ENCODE data around the gene OPA1. TPM values are rescaled to one million over a fixed set of nuclear protein-coding genes. Genes with fewer than 3 reads are reported as not detected.
"Not testable (repeated sequence)": the region's sequence is repeated elsewhere in the genome, so short reads cannot be mapped to it uniquely, and the experiment has no call there.

Gene OPA1
- total RNA-seq, 2 donors from 2014 or later = 20.8 to 45.8 TPM

DNA sequence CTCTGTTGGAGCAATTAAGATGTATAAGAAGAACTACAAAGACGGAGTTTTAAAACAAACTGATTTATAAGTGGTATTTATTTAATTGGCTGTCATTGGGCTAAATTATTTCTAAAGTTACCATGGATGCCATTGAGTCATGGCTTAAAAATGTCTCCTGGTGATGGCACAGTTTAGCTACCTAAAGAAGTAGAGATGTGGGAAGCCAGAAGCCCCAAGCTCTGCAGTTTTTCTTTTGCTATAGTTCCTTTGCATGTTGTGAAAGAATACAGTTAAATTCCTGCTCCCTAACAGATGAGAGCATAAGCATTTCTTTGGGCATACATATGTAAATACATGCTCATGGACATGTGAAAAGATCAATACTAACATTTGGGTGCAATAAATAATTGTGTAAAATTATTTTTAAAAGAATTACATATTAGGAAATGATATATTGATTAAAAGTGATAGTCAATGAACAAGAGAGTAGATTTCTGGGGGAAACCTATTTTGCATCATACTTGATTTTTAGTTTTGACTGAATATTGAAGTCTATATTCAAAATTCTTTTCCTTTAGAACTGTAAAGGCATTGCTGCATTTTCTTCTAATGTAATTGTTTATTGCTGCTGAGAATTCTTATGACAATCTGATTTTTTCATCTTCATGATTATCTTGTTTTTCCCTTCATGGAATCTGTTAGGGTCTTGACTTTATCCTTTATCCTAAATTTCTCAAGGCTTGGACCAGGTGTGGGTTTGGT is 2.1 kb downstream of the OPA1 start:
- WGBS, 2 donors = 75 to 77% methylated on average over 1 of the region's 1 CpG
- Histone ChIP-seq H3K9me3 (no peaks in the 10 kb centered on the region), H3K4me3 (no peak overlapping the region), H3K27ac (no peak overlapping the region), H3K4me1 (peaks cover 21% of the 10 kb centered on the region), H3K36me3 (replicated peaks in 1 of 2; ENCODE audit: insufficient read depth in 1 of 2, low read depth in 2 of 2) (no peaks in the 10 kb centered on the region), H3K27me3 (no peaks in the 10 kb centered on the region)
- TF ChIP-seq CTCF (IDR thresholded peaks at IDR 0.05) (no peak), POLR2A (IDR thresholded peaks at IDR 0.05) (no peak)
- ATAC-seq = no peak
- DNase-seq = no peak
- intact Hi-C loops (cut with DNase I) = no loop called here

- H3K4me1 ChIP-seq = peaks cover 21% of the 10 kb centered on the region
- no peak overlapping the region for H3K4me3 ChIP-seq
- WGBS, 2 donors = 92 to 94% methylated on average over 5 of the region's 5 CpGs
- no peaks in the 10 kb centered on the region for H3K36me3 ChIP-seq (replicated peaks in 1 of 2; ENCODE audit: insufficient read depth in 1 of 2, low read depth in 2 of 2)
- ATAC-seq = no peak
- no peaks in the 10 kb centered on the region for H3K27me3 ChIP-seq
- H3K27ac ChIP-seq = no peak overlapping the region
- no peaks in the 10 kb centered on the region for H3K9me3 ChIP-seq
- no peak for DNase-seq
- TF ChIP-seq CTCF (IDR thresholded peaks at IDR 0.05) (no peak), POLR2A (IDR thresholded peaks at IDR 0.05) (no peak)
- intact Hi-C loops (cut with DNase I) = no loop called here
These were observed 3.0 kb downstream of the OPA1 start for GRCh38 chr3:193595939-193596487.

GRCh38 chr3:193598202-193598601 is 5.2 kb downstream of the OPA1 start:
- no peak for ATAC-seq

DNA sequence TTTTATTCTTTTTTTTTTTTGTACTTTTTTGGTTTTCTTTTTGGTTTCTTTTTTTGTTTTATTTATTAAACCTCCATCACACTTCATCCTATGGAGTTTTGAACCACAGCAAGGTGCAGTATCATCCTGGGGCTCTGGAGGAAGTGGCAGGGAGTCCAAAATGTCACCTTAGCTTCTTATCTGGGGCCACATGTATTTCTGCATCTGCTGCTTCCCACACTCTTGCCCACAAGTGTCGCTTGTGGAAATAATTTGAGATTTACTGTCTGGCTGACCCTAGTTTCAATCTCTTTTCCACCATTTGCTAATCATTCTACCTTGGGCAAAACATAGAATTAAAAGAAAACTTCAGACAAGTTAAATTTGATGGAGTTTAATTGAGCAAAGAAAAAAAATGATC is 6.4 kb downstream of the OPA1 start:
- Histone ChIP-seq H3K27ac (no peak overlapping the region), H3K27me3 (no peaks in the 10 kb centered on the region), H3K4me1 (peaks cover 11% of the 10 kb centered on the region), H3K4me3 (no peak overlapping the region), H3K9me3 (no peaks in the 10 kb centered on the region), H3K36me3 (replicated peaks in 1 of 2; ENCODE audit: insufficient read depth in 1 of 2, low read depth in 2 of 2) (no peaks in the 10 kb centered on the region)
- DNase-seq (no peak), ATAC-seq (no peak)
- intact Hi-C loops (cut with DNase I) = no loop called here
- WGBS, 2 donors = 26 to 38% methylated on average over 1 of the region's 1 CpG
- TF ChIP-seq CTCF (IDR thresholded peaks at IDR 0.05) = no peak
- TF ChIP-seq POLR2A (IDR thresholded peaks at IDR 0.05) = no peak

More at GRCh38 chr3:193598202-193598601, 5.2 kb downstream of the OPA1 start:
- no peaks in the 10 kb centered on the region for H3K27me3 ChIP-seq
- WGBS, 2 donors = 86 to 92% methylated on average over 2 of the region's 2 CpGs
- H3K4me3 ChIP-seq = no peak overlapping the region
- DNase-seq = no peak
- H3K27ac ChIP-seq = no peak overlapping the region
- peaks cover 16% of the 10 kb centered on the region for H3K4me1 ChIP-seq
- no peaks in the 10 kb centered on the region for H3K9me3 ChIP-seq
- no peaks in the 10 kb centered on the region for H3K36me3 ChIP-seq (replicated peaks in 1 of 2; ENCODE audit: insufficient read depth in 1 of 2, low read depth in 2 of 2)
- intact Hi-C loops (cut with DNase I) = no loop called here
- TF ChIP-seq CTCF (IDR thresholded peaks at IDR 0.05) = no peak
- TF ChIP-seq POLR2A (IDR thresholded peaks at IDR 0.05) = no peak

DNA sequence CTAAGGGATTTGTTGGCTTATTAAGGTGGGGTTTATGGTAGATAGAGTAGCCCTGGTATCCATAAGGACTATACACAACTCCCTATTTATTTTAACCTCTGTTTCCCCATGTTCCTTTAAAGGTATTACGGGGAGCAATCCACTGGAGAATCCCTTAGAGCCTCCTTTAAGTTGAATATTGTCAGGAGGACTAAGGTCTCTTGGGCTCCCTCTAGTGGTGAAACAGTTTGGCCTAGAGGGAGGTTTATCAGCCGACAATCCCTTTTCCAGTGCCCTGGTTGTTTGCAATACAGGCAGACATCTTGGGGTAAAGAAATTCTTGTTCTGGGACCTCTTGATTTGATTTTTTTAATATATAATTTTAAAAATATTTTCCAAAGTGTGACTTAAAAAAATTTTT is 12.9 kb downstream of the OPA1 start:
- Histone ChIP-seq H3K4me1 (no peaks in the 10 kb centered on the region), H3K27me3 (no peaks in the 10 kb centered on the region), H3K36me3 (replicated peaks in 1 of 2; ENCODE audit: insufficient read depth in 1 of 2, low read depth in 2 of 2) (no peaks in the 10 kb centered on the region), H3K9me3 (no peaks in the 10 kb centered on the region), H3K27ac (no peak overlapping the region), H3K4me3 (no peak overlapping the region)
- 37 to 50% methylated on average over 2 of the region's 2 CpGs for WGBS, 2 donors
- TF ChIP-seq POLR2A (IDR thresholded peaks at IDR 0.05) = no peak
- TF ChIP-seq CTCF (IDR thresholded peaks at IDR 0.05) = peak; percentile 49 to 87 (median 62)
- ATAC-seq (peak; percentile 66), DNase-seq (peak; percentile 63 to 66 (median 64))
- intact Hi-C loops (cut with DNase I) = no loop called here

DNA sequence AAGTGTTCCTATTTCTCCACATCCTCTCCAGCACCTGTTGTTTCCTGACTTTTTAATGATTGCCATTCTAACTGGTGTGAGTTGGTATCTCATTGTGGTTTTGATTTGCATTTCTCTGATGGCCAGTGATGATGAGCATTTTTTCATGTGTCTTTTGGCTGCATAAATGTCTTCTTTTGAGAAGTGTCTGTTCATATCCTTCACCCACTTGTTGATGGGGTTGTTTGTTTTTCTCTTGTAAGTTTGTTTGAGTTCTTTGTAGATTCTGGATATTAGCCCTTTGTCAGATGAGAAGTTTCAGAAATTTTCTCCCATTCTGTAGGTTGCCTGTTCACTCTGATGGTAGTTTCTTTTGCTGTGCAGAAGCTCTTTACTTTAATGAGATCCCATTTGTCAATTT is 13.9 kb downstream of the OPA1 start:
- H3K9me3 ChIP-seq; H3K27ac ChIP-seq; H3K36me3 ChIP-seq (replicated peaks in 1 of 2; ENCODE audit: insufficient read depth in 1 of 2, low read depth in 2 of 2); H3K4me1 ChIP-seq; DNase-seq; ATAC-seq; intact Hi-C loops (cut with DNase I); H3K27me3 ChIP-seq; H3K4me3 ChIP-seq: not testable (repeated sequence)

GRCh38 chr3:193610516-193610915 is 17.5 kb downstream of the OPA1 start:
- intact Hi-C loops (cut with DNase I); H3K27me3 ChIP-seq; H3K4me3 ChIP-seq; ATAC-seq; H3K4me1 ChIP-seq; H3K27ac ChIP-seq; H3K9me3 ChIP-seq; DNase-seq; H3K36me3 ChIP-seq (replicated peaks in 1 of 2; ENCODE audit: insufficient read depth in 1 of 2, low read depth in 2 of 2): not testable (repeated sequence)
- 98 to 100% methylated on average over 7 to 11 of the region's 11 CpGs for WGBS, 2 donors
